T-helper 22 cell (primary cell): ENCODE data around the gene CDYL.
"Not testable (repeated sequence)": the region's sequence is repeated elsewhere in the genome, so short reads cannot be mapped to it uniquely, and the experiment has no call there.

ENCODE experiments used
- DNase-seq: peaks from one replicate; pipeline ENCODE4 v3.0.0-alpha.2; 2020; ENCODE audit warnings: low read depth

Gene CDYL

DNA sequence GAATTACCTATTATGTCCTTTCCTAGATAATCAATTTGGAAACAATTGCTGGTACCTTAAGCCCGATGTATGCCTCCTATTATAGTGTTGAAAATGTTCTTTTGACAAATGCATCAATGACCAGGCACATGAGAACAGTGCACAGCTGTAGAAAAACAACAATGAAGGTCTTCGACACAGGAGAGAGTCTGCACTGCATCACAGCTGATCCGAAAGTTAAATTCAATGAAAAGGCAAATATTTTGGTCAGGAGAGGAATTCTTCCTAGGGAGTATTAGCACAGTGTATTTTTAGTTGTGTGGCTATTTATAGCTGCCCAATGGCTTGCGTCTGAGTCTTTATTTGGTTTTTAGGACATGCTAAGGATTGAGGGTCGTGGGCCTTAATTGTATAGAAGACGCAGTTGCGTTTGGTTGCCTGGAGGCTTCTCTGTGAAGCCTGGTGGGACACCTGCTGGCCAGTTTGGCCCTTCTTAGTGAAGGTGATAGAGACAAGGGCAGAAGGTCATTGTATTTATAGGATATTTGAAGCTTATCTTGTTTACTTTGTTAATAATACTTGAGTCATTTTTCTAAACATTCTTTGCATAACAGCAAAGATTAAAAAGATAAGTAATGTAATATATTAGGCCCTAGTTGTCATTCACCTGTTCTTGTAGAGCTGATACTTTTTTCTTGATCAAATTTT is 72.3 kb downstream of the CDYL start:
- no peak for DNase-seq

DNA sequence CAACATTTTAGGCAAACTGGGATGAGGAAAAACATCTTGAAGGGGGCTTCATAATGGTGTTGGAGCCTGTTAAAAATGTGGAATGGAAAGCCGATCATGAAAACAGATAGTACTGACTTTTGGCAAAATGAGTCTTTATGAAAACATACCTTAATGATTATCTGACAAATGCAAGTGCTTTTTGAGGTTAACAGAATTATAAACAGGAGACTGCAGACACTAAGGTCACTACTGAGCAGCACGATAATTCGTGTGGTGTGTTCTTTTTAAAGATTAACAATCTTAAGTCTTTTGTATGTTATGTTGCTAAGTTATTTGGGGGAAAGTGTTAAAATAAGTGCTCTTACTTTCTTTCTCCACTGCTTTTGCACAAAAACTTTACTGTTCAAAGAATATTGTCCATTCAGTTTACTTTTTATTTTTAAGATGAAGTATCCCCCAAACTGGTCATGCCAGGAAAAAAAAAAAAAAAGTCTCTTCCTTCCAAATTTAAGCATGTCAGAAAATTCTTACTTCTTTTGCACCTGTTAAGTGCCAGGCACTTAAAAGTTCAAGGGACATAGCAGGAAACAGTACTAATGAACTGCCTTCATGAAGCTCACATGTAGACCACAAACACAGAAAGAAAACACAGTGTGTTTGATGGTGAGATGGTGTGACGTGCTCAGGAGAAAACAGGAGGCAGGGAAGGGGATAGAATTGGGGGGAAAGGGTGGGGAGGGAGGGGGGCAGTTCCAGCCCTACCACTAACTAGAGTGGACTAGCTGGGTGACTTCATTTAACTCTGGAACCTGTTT is 73.2 kb downstream of the CDYL start:
- DNase-seq: no peak

DNA sequence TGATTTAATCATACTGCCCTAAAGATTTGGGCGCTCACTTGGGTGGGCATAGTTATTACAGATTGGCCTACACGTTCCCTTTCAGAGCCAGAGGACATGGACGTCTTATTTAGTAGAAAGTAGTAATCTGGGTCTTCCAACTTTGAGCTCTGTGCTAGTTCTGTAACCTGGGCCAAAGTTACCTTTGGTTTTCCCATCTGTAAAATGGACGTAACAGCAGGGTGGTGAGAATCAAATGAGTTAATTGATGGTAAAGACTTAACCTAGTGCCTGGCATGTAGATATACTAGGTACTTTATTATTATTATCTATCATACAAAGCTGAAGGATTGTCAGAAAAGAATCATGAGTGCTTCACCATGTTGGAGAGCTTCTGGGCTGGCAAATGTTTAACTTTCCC is 74.8 kb downstream of the CDYL start:
- no peak for DNase-seq

DNA sequence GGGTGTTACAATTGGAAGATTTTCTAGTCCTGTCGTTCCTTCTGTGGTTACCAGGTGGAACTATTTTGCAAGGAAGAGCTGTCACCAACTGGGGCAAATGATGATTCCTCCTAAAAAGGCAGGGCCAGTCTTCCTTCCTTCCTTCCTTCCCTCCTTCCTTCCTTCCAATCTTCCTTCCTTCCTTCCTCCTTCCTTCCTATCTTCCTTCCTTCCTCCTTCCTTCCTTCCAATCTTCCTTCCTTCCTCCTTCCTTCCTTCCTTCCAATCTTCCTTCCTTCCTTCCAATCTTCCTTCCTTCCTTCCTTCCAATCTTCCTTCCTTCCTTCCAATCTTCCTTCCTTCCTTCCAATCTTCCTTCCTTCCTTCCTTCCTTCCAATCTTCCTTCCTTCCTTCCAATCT is 76.0 kb downstream of the CDYL start:
- DNase-seq: not testable (repeated sequence)

DNA sequence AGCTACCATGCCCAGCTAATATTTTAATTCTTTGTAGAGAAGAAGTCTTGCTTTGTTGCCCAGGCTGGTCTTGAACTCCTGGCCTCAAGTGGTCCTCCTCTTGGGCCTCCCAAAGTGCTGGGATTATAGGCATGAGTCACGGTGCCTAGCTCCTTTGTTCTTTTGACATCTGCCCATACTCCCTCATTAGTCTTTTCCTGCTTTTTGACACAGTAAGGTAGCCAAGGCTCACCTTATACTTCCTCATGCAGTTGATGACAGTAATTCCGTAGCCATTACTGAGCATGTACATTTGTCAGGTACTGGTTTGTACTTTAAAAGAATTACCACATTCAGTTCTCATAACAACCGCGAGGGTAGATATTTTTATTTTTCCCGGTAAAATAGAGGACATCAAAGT is 76.7 kb downstream of the CDYL start:
- no peak for DNase-seq

DNA sequence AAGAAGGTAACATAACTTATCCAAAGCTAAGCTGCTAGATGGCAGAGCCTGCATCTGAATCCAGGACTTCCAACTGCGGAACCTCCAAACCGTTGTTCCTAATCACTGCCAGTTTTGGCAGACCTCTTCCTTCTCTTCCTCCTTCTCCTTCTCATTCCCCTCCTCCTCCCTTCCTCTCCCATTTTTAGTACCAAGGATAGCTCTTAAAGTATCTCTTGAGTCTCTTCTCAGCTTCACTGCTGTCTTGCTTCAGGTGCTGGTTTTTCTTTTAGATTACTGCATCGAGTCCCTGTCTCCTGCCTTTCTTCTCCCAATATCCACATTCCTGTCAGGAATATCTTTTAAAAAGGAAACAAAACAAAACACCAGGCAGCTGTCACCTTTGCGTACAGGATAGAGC is 77.1 kb downstream of the CDYL start:
- no peak for DNase-seq

DNA sequence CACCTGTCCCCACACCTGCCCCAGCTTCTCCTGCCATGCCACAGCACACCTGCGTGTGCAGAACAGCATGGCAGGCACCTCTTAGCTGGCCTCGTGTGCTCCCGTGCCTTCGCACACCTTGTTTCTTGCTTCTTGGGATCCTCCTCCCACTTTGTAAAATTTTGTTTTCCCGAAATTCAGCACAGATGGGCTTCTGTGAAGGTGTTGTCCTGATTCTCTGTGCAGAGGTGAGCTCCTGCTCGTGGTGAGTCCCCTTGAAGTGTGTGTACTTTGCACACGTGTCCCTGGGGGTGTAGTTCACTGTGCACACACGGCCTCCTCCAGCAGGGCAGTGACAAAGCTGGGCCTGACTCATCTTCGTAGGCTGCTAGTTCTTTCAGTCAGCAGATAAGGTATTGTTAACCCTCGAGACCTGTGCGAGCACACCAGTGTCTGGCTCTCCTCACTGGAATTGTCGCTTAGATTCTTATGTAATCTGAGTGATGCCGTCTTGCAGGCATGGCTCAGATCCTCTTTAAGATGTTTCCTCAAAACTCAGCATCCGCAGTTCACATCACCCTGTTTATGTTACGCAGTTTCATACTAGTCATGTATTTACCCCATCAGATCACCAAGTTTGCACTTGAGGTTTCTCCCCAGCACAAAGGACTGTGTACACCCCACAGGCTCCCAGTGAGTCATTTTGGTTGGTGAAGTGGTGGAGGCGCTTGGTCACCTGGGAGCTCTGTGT is 77.7 kb downstream of the CDYL start:
- no peak for DNase-seq

DNA sequence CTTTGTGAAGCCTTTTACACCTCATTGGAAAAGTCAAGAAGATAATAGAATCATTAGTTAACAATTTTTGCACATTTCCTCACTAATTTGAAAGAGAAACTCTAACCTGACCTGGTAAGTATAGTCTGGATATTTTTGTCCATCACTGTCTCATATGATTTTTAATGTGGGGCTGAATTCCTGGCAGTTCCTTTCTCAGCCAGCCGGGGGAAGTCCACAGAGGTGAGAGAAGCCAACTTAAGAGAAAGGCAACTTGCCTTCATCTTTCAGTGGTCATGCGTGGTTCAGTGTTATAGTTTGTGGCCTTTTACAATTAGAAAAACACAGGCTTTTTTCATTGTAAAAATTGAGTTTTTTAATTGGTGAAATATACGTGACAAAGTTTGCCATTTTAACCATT is 80.6 kb downstream of the CDYL start:
- no peak for DNase-seq

DNA sequence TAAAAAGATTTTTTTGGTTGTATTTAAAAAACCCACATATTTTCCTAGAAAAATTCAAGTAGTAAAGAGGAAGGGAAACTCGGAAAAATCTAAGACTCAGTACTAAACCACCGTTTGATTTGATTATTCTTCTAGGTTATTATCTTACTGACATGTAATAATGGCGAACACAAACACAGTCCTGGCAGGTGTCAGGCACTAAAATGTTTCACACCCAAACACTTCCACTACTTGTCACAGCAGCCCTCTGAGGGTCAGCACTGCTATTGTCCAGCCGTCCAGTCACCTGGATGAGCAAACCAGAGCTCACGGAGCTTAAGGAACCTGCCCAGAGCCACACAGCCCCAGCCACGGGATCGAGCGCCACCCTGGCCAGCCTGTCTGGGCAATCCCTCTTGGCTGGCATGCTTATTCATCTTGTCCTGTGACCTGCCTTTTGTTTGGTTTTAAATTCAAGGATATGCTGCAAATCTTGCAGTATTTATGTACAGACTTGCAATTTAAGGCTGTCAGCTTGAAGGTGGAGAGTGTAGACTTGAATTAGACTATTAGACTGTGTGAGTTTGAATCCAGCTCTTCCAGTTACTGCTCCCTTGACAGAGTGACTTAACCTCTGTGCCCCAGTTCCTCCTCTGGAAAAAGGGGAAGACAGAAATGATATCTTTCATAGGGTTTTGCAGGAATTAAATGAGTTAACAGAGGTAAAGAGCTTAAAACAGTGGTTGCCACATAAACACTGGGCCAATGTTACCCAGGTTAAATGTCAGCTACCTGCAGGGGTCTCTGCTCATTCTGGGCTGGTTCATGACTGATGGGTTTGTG is 82.2 kb downstream of the CDYL start:
- DNase-seq: no peak

DNA sequence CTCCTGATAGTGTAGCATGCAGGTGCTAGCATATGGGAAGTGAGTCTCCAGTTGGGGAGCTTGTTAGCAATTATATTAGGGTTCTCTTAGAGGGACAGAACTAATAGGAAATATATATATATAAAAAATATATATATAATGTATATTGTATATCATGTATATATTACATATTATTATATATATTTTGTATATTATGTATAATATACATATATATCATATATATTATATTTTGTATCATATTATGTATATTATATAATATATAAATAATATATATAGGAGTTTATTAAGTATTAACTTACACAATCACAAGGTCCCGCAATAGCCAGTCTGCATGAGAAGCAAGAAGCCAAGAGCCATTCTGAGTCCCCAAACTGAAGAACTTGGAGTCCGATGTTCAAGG is 84.2 kb downstream of the CDYL start:
- no peak for DNase-seq

DNA sequence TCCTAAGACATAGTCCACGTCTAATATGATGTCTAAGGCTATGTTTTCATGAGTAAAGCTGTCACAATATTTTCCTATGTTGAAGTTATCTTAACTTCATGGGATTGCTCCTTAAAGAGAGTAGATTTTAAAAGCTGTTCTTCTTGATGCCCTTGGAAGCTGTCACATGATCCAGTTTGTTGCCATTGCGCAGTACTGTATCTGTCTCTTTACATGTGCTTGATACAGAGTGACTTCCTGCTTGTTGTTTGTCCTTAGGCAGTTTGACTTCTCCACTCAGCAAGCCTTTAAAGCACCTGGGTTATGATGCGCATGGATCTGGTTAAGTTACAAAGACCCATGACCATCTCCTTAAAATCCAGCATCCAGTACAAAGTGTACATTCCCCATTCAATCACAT is 85.4 kb downstream of the CDYL start:
- no peak for DNase-seq

DNA sequence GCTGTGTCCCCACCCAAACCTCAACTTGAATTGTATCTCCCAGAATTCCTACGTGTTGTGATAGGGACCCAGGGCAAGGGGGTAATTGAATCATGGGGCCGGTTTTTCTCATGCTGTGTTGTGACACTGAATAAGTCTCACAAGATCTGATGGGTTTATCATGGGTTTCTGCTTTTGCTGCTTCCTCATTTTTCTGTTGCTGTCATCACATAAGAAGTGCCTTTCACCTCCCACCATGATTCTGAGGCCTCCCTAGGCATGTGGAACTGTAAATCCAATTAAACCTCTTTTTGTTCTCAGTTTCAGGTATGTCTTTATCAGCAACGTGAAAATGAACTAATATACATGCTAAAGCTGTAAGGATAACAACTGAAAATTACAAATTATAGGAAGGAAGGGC is 88.3 kb downstream of the CDYL start:
- no peak for DNase-seq

DNA sequence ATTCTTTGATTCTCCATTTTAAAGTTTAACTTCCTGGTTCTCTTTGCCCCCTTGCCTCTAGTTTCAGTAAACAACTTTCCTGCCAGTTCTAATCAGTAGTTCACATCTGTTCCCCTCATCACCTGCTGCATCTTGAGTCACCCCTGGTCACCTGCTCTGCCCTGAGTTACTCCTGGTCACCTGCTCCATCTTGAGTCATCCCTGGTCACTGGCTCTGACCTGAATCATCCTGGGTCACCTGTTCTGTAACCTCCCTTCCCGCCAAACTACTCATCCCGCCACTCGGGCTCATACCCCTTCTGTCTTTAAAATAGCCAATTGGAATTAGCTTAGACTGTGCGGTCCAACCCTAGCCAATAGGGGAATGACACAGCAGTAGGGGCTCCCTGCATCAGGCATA is 88.8 kb downstream of the CDYL start:
- not testable (repeated sequence) for DNase-seq

DNA sequence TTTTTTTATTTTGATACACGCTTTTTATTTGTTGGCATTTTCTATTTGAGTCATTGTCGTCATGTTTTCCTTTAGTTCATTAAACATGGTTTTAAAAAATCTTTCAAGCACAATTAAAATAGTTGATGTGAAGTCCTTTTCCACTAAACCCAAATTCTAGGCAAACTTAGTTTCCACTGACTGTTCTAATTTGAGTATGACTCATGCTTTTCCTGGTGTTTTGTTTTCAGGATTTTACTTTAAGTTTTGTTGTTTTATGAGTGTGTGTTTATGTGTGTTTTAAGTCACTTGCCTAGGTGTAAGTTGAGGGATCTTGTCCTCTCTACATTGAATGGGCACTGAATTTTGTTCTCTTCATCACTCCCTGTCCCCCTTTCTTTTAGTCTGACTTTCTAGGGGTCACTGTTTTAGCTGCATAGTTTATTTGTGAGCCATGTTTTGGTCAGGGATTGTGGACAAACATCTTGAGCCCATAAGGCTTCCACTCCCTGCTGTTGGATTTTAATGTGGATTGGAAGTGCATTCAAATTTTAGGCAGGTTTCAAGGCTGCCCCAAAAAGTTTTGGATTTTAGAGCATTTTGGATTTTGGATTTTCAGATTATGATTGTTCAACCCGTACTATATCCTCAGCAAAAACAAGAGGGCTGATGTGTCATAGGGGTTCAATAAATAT is 94.8 kb downstream of the CDYL start:
- no peak for DNase-seq

DNA sequence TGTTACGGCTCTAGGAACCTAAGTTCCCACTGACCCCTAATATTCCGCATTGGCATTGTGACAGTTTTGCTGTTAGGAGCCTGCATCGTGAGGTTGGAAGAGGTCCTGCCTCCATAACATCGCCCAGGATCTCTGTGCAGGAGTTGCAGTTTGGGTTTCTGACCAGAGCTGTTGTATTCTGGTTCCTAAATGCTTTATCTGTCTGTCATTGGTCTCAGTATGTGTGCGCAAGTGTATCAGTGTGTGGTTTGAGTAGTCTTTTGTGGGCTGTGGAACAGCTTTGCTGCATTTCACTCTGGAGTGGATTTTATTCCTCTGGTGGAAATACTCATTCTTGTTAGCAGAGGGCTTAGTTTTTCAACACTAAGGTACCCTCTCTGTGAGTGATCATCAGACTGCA is 95.6 kb downstream of the CDYL start:
- no peak for DNase-seq

DNA sequence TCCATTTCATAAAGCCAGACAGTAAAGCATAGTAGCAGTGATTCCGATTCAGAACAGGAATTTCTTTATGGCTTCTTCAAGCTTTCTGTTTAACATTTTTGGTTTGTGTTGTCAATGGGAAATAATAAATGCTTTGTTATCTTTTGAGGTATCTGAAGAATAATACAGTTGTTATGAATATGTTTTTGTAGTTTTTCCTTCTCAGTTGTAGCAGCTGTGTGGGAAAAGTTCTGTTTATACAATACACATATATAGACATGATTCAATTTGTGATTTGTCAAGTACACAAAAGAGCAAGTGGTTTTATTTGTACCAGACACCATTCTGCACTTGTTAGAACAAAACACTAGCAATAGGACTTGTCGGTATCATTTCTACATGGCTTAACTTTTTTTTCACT is 96.6 kb downstream of the CDYL start:
- DNase-seq: no peak

DNA sequence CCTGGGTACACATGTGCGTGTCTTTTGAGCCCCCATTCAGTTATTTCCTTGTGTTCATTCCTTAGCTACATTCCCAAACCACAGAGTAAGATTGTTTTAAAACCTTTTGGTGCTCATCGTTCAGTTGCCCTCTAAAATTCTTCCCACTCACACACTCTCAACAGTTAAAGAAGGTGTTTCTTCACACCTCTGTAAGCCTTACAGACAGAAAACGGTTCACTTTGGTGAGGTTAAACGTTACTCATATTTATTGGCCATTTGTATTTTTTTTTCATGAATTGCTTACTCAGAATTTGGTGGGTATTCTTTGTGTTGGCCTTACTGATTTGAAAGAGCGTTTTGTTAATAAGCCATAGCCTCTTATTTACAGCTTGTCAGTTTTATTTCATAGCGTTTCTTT is 97.7 kb downstream of the CDYL start:
- DNase-seq: no peak

DNA sequence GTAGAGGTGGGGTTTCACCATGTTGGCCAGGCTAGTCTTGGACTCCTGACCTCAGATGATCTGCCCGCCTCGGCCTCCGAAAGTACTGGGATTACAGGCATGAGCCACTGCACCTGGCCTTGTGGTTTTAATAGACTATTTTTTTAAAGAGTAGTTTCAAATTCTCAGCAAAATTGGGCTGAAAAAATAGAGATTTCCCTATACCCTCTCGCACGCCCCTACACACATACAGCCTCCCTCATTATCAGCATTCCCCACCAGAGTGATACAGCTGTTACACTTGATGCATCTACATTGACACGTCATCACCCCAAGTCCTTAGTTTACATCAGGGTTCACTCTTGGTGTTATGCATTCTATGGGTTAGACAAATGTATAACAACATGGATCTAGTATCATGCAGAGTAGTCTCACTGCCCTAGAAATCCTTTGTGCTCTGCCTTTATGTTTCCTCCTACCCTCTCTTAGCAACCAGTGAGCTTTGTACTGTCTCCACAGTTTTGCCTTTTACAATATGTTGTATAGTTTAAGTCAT is 103.6 kb downstream of the CDYL start:
- no peak for DNase-seq

DNA sequence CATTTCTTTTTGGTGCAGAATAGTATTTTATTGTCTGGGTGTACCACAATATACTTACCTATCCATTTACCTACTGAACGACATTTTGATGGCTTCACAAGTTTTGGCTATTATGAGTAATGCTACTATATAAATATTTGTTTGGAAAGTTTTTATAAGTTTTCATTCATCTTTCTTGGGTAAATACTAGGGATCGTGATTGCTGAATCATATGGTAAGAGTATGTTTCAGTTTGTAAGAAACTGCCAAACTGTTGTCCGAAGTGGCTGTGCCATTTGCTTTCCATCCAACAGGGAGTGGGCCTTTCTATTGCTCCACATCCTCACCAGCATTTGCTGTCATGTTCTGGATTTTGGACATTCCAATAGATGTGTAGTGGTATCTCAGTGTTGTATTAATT is 104.2 kb downstream of the CDYL start:
- no peak for DNase-seq

DNA sequence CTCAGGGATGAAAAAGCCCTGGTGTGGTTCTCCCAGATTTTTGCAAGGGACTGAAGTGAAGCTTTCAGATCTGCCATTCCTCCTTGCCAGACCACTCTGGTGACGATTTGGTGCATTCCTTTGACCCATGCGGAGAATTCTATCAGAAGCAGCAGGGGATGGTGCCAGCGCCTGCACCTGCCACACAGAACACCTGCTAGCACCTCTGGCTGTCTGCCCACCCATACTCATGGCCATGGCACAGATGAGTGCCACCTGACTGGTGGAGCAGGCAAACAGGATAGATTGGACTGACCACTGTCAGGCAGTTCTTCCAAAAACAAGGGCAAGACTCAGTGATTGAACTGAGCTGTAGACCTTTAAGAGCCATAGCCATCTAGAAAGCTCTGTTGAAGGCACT is 107.1 kb downstream of the CDYL start:
- no peak for DNase-seq

DNA sequence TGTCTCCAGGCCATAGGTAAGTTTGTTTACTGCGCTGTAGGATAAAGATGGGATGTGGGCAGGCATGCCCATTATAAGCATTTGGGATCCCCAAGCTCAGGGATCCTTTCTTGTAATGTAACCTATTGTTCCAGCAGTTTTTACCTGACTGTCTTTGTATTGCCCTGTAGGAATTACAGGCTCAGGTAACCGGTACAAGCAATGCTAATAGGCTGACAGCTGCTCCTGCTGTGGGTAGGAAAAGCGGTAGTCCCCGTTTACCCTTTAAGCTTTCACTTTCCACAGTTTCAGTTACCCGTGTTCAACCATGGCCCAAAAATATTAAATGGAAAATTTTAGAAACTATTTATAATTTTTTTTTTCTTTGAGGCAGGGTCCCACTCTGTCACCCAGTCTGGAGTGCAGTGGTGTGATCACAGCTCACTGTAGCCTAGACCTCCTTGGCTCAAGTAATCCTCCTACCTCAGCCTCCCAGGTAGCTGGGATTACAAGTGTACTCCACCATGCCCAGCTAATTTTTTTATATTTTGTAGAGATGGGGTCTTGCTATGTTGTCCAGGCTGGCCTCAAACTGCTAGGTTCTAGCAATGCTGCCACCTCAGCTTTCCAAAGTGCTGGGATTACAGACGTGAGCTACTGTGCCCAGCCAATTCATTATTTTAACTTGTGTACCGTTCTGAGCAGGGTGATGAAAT is 108.6 kb downstream of the CDYL start:
- DNase-seq: no peak
